ENCODE results near the gene FAM156A. TPM values are rescaled to one million over a fixed set of nuclear protein-coding genes. Genes with fewer than 3 reads are reported as not detected.

FAM156A gene
- polyA plus RNA-seq, 3 donors, result 3.4 to 92.6 (median 5.6) TPM

DNA sequence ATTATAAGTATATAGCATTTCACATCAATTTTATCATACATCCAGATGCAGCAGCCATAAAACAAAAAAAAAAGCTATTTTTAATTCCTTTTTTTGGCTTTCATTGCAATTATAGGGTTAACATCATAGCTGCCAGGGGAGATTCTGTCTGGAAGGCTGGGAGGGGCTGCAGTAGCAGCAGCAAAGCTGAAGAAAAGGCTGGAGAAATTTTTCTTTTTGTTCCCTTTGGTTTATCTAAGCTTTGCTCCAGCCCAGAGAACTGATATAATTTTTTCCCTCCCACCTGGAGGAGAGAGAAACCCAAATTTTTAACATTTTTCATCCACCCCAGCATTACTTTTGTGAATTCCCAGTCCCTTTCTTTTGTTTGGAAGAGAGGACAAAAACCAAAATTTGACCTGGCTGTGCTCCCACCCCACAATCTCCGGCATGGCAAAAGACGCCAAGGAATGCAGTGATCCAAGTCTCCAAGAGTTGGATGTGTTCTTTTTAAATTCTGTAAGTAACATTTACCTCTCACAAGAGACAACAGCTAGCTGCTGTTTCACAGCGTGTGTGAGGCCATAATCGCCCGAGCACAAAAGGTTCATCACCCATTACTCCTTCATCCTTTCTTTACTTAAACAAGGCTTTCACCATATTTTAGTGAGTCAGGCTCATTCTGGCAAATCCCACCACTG, 25.1 kb upstream of the FAM156A start:
- Mint-ChIP-seq H3K27ac (no peak overlapping the region), H3K36me3 (no peaks in the 10 kb centered on the region), H3K4me1 (no peaks in the 10 kb centered on the region), H3K9me3 (no peaks in the 10 kb centered on the region), H3K4me3 (no peak overlapping the region), H3K27me3 (ENCODE audit: low read depth in 3 of 3) (peaks cover 1 to 24% (median 1%) of the 10 kb centered on the region in 3 donors)
- no peaks in the 10 kb centered on the region for H4K20me1 ChIP-seq (ENCODE audit: insufficient read depth, low read length)
- H3K4me2 ChIP-seq (replicated peaks; ENCODE audit: extremely low read depth, low read length, poor library complexity, severe bottlenecking), result no peak overlapping the region
- no peak for DNase-seq
- H3K4me3 ChIP-seq (replicated peaks in 1 of 3; ENCODE audit: low read depth in 2 of 3, low read length in 3 of 3), result no peak overlapping the region
- H3K27me3 ChIP-seq (ENCODE audit: control insufficient read depth in 2 of 2, insufficient read depth in 2 of 2, low read length in 2 of 2), result no peaks in the 10 kb centered on the region
- intact Hi-C loops (cut with micrococcal nuclease), result no loop called here
- no peak overlapping the region for H2AFZ ChIP-seq (ENCODE audit: insufficient read depth, low read depth, low read length, poor library complexity, severe bottlenecking)
- TF ChIP-seq, protein P1, sequence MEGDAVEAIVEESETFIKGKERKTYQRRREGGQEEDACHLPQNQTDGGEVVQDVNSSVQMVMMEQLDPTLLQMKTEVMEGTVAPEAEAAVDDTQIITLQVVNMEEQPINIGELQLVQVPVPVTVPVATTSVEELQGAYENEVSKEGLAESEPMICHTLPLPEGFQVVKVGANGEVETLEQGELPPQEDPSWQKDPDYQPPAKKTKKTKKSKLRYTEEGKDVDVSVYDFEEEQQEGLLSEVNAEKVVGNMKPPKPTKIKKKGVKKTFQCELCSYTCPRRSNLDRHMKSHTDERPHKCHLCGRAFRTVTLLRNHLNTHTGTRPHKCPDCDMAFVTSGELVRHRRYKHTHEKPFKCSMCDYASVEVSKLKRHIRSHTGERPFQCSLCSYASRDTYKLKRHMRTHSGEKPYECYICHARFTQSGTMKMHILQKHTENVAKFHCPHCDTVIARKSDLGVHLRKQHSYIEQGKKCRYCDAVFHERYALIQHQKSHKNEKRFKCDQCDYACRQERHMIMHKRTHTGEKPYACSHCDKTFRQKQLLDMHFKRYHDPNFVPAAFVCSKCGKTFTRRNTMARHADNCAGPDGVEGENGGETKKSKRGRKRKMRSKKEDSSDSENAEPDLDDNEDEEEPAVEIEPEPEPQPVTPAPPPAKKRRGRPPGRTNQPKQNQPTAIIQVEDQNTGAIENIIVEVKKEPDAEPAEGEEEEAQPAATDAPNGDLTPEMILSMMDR (IDR thresholded peaks at IDR 0.05), result no peak
- H3K27ac ChIP-seq (ENCODE audit: low read depth in 1 of 2, low read length in 2 of 2), result no peak overlapping the region
- H3K36me3 ChIP-seq (replicated peaks in 1 of 2; ENCODE audit: control insufficient read depth in 1 of 2, insufficient read depth in 2 of 2, low read length in 2 of 2), result no peaks in the 10 kb centered on the region
- H3K9me3 ChIP-seq (replicated peaks in 1 of 2; ENCODE audit: control insufficient read depth in 1 of 2, insufficient read depth in 1 of 2, low read length in 2 of 2), result no peaks in the 10 kb centered on the region
- no peaks in the 10 kb centered on the region for H3K4me1 ChIP-seq (ENCODE audit: control insufficient read depth in 1 of 2, insufficient read depth in 2 of 2, low read length in 2 of 2)
- WGBS (ENCODE audit: insufficient coverage), result no CpG with 5 or more reads among the region's 5 CpGs
- no peaks in the 10 kb centered on the region for H3K79me2 ChIP-seq (ENCODE audit: insufficient read depth, low read length)
- H3K9ac ChIP-seq (ENCODE audit: insufficient read depth, low read length, poor library complexity, severe bottlenecking), result no peak overlapping the region

DNA sequence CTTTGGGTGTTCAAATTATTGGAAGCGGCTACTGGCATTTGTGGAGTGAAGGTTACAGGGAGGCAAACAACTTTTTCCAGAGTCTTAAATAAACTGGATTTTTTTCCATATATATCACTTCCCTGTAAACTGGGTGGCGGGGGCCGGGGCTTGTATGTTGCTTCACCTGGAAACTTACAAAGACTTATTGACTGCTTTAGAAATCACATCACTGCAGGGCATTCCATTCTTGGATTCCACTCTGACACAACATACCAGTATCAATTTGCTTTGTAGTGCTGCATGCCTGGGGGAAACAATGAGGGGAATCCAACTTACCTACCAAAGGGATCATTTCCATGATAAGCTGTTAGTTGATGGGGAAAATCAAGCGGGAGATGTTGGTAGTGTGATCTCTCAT, 21.7 kb upstream of the FAM156A start:
- H3K36me3 ChIP-seq (replicated peaks in 1 of 2; ENCODE audit: control insufficient read depth in 1 of 2, insufficient read depth in 2 of 2, low read length in 2 of 2), result no peaks in the 10 kb centered on the region
- Mint-ChIP-seq H3K27ac (no peak overlapping the region), H3K4me3 (no peak overlapping the region), H3K9me3 (no peaks in the 10 kb centered on the region), H3K27me3 (ENCODE audit: low read depth in 3 of 3) (peaks cover 1 to 27% (median 1%) of the 10 kb centered on the region in 3 donors), H3K36me3 (no peaks in the 10 kb centered on the region), H3K4me1 (peaks cover 3% of the 10 kb centered on the region)
- H3K79me2 ChIP-seq (ENCODE audit: insufficient read depth, low read length), result no peaks in the 10 kb centered on the region
- H3K4me1 ChIP-seq (ENCODE audit: control insufficient read depth in 1 of 2, insufficient read depth in 2 of 2, low read length in 2 of 2), result no peaks in the 10 kb centered on the region
- no peak overlapping the region for H2AFZ ChIP-seq (ENCODE audit: insufficient read depth, low read depth, low read length, poor library complexity, severe bottlenecking)
- no peak for DNase-seq
- intact Hi-C loops (cut with micrococcal nuclease), result no loop called here
- no peaks in the 10 kb centered on the region for H3K9me3 ChIP-seq (replicated peaks in 1 of 2; ENCODE audit: control insufficient read depth in 1 of 2, insufficient read depth in 1 of 2, low read length in 2 of 2)
- 100% methylated on average over 2 of the region's 4 CpGs for WGBS (ENCODE audit: insufficient coverage)
- no peak overlapping the region for H3K9ac ChIP-seq (ENCODE audit: insufficient read depth, low read length, poor library complexity, severe bottlenecking)
- H3K27ac ChIP-seq (ENCODE audit: low read depth in 1 of 2, low read length in 2 of 2), result no peak overlapping the region
- H3K4me3 ChIP-seq (replicated peaks in 1 of 3; ENCODE audit: low read depth in 2 of 3, low read length in 3 of 3), result no peak overlapping the region
- no peak overlapping the region for H3K4me2 ChIP-seq (replicated peaks; ENCODE audit: extremely low read depth, low read length, poor library complexity, severe bottlenecking)
- TF ChIP-seq, protein P1 (IDR thresholded peaks at IDR 0.05), result no peak
- no peaks in the 10 kb centered on the region for H4K20me1 ChIP-seq (ENCODE audit: insufficient read depth, low read length)
- no peaks in the 10 kb centered on the region for H3K27me3 ChIP-seq (ENCODE audit: control insufficient read depth in 2 of 2, insufficient read depth in 2 of 2, low read length in 2 of 2)
